GM19397 (cell line): ENCODE measurements around the gene SCO2.

Source experiments
- ATAC-seq: cut with Tn5 transposase; IDR thresholded peaks from one replicate; pipeline ENCODE4 v1.9.1; 2021; ENCODE audit warnings: mild to moderate bottlenecking, moderate library complexity; ENCODE audit not compliant: unreplicated experiment

SCO2 gene

DNA sequence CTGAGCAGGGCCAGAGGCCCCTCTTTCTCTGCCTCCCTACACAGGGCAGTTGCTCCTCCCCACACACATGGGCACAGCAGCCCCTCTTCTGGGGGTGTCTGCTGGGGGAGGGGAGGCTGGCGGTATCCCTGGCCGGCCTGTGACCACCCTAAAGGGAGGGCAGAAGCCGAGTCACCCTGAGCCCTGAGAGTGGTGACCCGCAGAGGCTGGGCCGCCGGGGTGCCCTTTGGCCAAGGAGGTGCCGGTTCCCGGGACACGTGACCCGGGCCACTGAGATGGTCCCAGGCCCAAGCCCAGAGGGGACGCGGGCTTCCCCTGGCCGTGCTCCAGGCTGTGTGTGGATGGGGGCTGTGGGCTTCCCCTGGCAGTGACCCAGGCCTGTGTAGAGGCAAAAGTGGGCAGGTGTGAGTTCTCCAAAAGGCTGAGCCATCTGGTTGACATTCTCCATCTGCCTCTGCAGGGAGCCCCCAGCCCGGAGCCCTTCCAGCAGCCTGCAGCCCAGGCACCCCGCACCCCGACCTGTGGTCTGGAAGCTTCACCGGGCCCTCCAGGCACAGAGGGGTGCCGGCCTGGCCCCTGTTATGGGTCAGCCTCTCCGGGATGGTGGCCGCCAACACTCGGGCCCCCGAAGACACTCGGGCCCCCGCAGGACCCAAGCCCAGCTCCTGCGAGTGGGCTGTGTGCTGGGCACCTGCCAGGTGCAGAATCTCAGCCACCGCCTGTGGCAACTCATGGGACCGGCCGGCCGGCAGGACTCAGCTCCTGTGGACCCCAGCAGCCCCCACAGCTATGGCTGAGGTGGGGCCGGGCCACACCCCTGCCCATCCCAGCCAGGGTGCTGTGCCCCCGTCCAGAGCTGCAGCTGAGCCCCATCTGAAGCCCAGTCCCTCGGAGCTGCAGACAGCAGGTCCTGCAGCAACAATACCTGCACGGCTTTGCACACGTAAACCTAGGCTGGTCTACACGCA is 43.0 kb downstream of the SCO2 start:
- no peak for ATAC-seq

DNA sequence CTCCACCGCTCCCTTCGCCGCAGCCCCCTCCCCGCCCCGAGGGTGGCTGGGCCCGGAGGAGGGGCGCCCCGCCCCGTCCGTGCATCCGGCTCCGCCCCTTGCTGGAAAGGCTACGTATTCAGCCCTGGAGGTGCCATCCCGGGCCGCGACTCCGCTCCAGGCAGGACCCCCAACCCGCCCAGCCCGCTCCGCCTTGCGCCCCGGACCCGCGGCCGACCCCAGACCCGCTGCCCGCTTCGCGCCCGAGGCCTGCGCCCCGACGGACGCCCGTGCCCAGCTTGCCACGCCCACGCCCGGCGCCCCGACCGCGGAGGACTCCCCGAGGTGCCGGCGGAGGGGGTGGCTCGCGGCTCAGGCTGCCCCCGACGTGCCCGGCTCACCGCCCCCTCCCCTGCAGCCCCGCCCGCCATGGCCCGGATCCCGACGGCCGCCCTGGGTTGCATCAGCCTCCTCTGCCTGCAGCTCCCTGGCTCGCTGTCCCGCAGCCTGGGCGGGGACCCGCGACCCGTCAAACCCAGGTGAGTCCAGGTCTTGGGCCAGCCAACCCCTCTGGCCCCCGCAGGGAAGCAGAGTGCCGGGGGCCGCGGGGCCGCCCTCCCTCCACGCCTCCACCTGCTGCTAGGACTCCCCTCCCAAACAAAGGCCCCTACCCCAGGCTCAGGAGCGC is 43.8 kb downstream of the SCO2 start, which contains the start of gene ADM2:
TSS of gene ADM2 (plus strand) at position 104 of the 667 bp plus-strand sequence. CDS start at position 409, 305 bp downstream.
- no peak for ATAC-seq

DNA sequence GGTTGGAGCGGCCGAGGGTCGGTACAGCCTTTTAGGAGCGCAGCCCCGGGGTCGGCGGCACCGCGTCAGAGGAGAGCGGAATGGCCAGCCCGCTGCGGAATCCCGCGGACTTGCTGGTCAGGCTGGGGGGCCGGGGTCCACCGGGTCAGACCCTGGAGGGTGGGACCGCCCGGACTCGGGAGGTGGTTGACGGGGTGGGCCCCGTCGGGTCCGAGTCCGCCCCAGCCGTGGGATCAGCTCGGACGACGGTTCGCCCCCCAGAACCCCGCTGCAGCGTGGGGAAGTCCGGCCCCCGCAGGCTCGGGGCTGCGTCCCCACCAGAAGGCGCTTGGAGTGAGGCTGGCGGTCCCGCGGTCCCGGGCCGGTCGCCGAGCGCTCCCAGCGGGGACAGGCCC is 44.4 kb downstream of the SCO2 start:
- ATAC-seq = no peak

DNA sequence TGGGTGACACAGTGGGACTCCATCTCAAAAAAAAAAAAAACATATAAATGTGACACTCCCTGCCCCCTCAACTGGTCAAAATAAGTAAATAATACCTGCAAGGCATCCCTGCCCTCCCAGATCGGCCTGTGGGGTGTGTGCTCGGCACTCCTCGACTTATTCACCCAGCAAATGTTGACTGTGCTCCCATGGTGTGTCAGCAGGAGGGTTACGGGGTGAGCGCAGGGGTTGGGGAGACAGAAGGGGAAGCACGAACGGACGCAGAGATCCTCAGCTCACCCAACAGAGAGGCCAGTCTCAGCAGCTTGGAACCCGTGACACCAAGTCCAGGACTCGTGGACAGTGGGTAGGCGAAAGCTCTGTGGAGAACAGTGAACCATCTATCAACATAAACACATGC is 45.7 kb downstream of the SCO2 start:
- ATAC-seq = no peak

DNA sequence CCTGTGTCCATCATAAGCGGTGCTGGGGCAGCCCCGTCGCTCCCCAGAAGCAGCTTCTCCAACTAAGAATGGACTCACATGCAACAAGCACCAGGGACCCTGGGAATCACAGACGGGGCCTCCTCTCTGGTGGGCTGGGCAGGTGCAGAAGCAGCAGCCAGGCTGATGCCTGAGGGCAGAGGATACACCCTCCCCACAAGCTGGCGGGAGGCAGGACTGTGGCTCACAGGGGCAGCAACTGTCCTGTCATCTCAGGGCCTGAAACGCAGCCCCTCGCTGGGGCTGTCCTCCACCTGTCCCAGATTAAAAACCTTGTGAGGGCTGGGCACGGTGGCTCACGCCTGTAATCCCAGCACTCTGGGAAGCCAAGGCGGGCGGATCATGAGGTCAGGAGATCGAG is 47.5 kb downstream of the SCO2 start:
- ATAC-seq = no peak

DNA sequence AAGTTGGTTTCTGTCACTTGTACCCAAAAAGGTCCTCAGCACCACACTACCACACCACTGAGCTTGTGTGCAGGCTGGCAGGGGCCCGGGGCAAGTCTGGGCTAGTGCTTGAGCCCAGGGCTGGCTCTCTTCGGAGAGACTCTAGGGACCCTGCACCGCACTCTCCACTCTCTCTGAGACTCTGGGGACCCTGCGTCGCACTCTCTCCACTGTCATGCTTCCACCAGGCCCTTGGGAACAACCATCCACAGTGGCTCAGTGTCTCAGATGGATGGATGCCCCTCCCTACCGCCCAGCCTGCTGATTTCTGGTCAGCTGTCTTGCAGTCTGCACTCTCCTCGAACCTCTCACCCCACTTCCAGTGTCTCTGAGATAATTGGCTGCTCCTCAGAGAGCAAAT is 48.5 kb downstream of the SCO2 start:
- no peak for ATAC-seq

DNA sequence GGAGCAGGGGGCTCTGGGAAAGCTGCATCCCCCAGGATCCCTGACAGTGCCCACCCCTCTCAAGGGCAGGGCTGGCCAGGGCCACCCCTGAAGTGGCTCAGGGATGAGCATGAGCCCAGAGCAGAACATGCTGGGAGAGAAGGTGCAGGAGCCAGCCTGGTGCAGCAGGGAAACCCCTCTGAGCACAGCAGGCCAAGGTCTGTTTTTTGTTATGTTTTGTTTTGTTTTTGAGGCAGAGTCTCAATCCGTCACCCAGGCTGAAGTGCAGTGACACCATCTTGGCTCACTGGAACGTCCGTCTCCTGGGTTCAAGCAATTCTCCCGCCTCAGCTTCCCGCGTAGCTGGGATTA is 49.8 kb downstream of the SCO2 start:
- no peak for ATAC-seq

DNA sequence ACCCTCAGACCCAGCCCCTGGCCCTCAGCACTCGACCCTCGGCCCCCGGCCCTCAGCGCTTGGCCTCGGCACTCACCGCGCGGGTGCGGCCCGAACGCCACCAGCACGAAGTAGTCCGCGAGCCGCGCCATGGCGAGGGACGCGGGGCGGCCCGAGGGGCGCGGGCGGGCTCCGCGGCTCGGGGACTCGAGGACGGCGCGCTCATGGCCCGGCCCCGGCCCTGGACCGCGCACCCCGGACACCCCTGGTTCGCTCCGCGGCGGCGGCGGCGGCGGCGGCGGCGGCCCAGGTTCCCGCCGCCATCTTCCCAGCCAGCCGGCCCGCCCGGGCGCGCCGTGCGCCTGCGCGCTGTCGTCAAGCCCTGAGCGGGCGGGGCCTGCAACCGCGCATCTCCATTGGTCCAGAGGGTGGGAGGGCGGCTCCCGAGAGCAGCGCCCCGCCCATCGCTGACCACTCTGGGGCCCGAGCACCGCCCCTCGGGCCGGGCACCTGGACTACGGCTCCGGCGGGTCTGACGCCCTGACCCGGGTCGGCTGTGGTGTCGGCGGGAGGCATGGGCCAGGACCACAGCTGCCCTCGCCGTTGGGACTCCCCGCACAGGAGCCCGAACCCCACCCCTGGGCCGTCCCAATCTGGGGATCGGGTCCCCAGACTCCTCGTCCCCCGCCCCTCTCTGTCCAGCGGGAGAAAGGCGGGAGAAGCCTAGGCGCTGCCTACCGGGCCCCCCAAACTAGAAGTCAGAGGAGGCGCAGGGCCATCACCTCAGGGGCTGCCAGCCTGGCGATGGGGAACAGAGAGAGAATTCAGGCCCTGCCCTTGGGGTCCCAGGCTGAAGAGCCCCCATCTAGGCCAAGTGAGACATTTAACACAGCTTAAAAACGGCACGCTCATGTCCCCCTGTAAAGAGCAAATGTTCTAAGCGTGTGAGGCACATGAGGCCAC is 50.4 kb downstream of the SCO2 start, which contains the start of gene SBF1:
TSS of gene SBF1 (minus strand) at position 326 of the 942 bp plus-strand sequence. CDS start at position 131, 195 bp downstream.
- ATAC-seq = peak; percentile 72

DNA sequence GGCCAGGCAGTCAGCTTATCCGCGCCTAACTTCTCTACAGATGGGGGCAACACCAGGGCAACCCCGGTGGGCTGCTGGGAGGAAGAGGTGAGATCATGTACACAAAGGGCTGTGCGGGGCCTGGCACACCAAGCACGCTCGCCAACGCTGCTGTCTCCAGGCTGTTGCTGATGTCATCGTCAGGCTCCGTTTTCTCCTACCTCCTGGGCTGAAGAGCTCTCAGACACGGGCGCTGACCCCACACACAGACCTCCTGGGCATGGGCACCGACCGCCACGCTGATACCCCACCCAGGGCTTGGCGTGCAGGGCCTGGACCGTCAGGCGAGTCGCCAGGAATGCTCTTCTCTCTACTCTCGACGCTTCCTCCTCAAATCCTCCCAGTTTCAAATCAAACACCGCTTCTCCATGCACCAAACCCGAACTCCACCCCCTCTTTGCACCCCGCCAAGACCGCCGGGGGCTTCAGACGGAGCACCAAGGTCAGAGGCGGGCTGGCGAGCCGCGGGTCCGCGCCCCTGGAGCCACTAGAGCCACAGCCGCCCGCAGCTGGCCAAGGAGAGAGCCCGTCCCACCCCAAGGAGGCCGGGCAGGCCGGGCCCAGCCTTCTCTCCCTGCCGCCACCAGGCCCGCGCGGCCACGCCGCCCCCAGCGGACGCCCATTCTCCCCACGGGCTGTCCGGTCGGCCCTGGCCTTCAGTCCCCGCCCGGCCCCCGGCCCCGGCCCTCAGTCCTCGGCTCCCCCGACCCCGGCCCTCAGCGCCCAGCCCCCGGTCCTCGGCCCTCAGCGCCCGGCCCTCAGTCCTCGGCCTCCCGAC is 51.3 kb downstream of the SCO2 start:
- ATAC-seq = no peak
